CD4-positive, alpha-beta memory T cell (primary cell): Measurements from ENCODE around the gene SLIT2. TPM values are rescaled to one million over a fixed set of nuclear protein-coding genes. Genes with fewer than 3 reads are reported as not detected.

Experiments
- CTCF ChIA-PET: fragments of 350-600 bp; sonication (Branson Sonifier 250); formaldehyde crosslinking; loops from one replicate; lab custom pipeline; 2021; ENCODE audit warnings: inconsistent platforms; ENCODE audit not compliant: partially characterized antibody; lab: Charles Lee
- POLR2A ChIA-PET: fragments of 350-600 bp; sonication (Branson Sonifier 250); formaldehyde crosslinking; loops from one replicate; lab custom pipeline; 2021; ENCODE audit not compliant: partially characterized antibody; lab: Charles Lee
- DNase-seq, 5 donors: peaks; one replicate each; pipeline versions ENCODE4 v3.0.0 to v3.0.0-alpha.2; 2020 to 2022; ENCODE audit warnings: mixed read lengths in 1 of 5
- H3K27ac ChIP-seq: one replicate; pipeline ENCODE4 v1.7.0; 2013; ENCODE audit warnings: low read depth, low read length
- H3K27me3 ChIP-seq: 2 replicates; pipeline ENCODE4 v1.7.0; 2013; ENCODE audit warnings: mild to moderate bottlenecking, low read length, moderate library complexity; ENCODE audit not compliant: insufficient read depth
- H3K36me3 ChIP-seq: 2 replicates; pipeline ENCODE4 v1.7.0; 2013; ENCODE audit warnings: mild to moderate bottlenecking, low read length, moderate library complexity; ENCODE audit not compliant: insufficient read depth
- H3K4me1 ChIP-seq: 2 replicates; pipeline ENCODE4 v1.7.0; 2013; ENCODE audit warnings: mild to moderate bottlenecking, low read length, moderate library complexity; ENCODE audit not compliant: insufficient read depth
- H3K4me3 ChIP-seq, 2 donors: one replicate each; pipeline ENCODE4 v1.7.0; 2013; ENCODE audit warnings: low read length in 2 of 2, mild to moderate bottlenecking in 1 of 2
- H3K9me3 ChIP-seq, 2 donors: one replicate each; pipeline ENCODE4 v1.7.0; 2013; ENCODE audit warnings: low read length in 2 of 2, control low read depth in 1 of 2; ENCODE audit not compliant: control insufficient read depth in 1 of 2
- H3K27ac Mint-ChIP-seq, 7 donors: one replicate each; pipeline ENCODE4 v1.8.0; 2020 to 2021; ENCODE audit warnings: mixed read lengths in 7 of 7, mild to moderate bottlenecking in 6 of 7, inconsistent platforms in 3 of 7, moderate library complexity in 3 of 7
- H3K27me3 Mint-ChIP-seq, 2 donors: one replicate each; pipeline ENCODE4 v1.8.0; 2020 to 2021; ENCODE audit warnings: mixed read lengths in 2 of 2
- H3K36me3 Mint-ChIP-seq, 2 donors: one replicate each; pipeline ENCODE4 v1.8.0; 2020 to 2021; ENCODE audit warnings: mixed read lengths in 2 of 2, inconsistent platforms in 1 of 2, mild to moderate bottlenecking in 1 of 2
- H3K4me1 Mint-ChIP-seq, 4 donors: one replicate each; pipeline ENCODE4 v1.8.0; 2020 to 2021; ENCODE audit warnings: mixed read lengths in 4 of 4, mild to moderate bottlenecking in 1 of 4
- H3K4me3 Mint-ChIP-seq, 8 donors: one replicate each; pipeline ENCODE4 v1.8.0; 2020 to 2021; ENCODE audit warnings: mixed read lengths in 8 of 8, mild to moderate bottlenecking in 7 of 8, moderate library complexity in 6 of 8, inconsistent platforms in 3 of 8
- H3K9me3 Mint-ChIP-seq, 8 donors: one replicate each; pipeline ENCODE4 v1.8.0; 2020 to 2021; ENCODE audit warnings: mixed read lengths in 8 of 8, mild to moderate bottlenecking in 5 of 8, inconsistent platforms in 3 of 8, moderate library complexity in 1 of 8
- intact Hi-C: fragments of 100-400 bp; cut with micrococcal nuclease; formaldehyde crosslinking; loops from one replicate; pipeline ENCODE4 v1.15.1; 2023
- polyA plus RNA-seq, 2 donors: library from polyadenylated mRNA; unstranded; fragments of 300-500 nt; fragmentation: Illumina TruSeq; gene quantifications; one replicate each; pipeline ENCODE4 v1.2.3, GENCODE V29; 2021
- total RNA-seq, 2 experiments: library from RNA; stranded (reverse); gene quantifications; one replicate each; pipeline ENCODE4 v1.2.3, GENCODE V29; 2021

SLIT2 gene
- total and polyA plus RNA-seq, 4 experiments from 2014 or later, result not detected

DNA sequence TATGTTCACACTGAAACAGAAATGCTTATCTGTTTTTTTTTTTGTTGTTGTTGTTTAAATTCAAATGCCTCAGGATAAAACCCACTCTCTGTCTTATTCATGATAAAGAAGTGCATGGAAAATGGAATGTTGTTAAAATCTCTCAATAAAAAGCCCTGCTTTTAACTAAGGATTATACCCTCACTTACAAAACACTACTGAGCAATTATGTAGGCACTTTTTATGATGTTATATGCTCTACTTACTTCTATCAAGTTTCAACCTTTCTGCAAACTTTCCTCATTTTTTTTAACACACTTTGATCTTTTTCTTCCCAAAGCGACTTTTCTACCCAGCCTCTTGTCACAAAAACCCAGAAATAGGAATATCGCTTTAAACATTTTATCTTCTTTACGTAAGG lies 26.5 kb downstream of the SLIT2 start:
- H3K4me3 Mint-ChIP-seq, result no peak overlapping the region
- ChIA-PET CTCF (no interaction called here), POLR2A (no interaction called here)
- no peaks in the 10 kb centered on the region for H3K27me3 ChIP-seq
- no peaks in the 10 kb centered on the region for H3K36me3 ChIP-seq
- H3K27ac ChIP-seq, result no peak overlapping the region
- no peaks in the 10 kb centered on the region for H3K36me3 Mint-ChIP-seq
- no peak for DNase-seq
- no peaks in the 10 kb centered on the region for H3K4me1 Mint-ChIP-seq
- H3K27me3 Mint-ChIP-seq, result no peaks in the 10 kb centered on the region
- H3K4me3 ChIP-seq, result no peak overlapping the region
- H3K4me1 ChIP-seq, result no peaks in the 10 kb centered on the region
- H3K9me3 ChIP-seq, result no peaks in the 10 kb centered on the region
- peaks cover 0 to 3% (median 0%) of the 10 kb centered on the region in 8 donors for H3K9me3 Mint-ChIP-seq
- intact Hi-C loops, result no loop called here
- no peak overlapping the region for H3K27ac Mint-ChIP-seq

DNA sequence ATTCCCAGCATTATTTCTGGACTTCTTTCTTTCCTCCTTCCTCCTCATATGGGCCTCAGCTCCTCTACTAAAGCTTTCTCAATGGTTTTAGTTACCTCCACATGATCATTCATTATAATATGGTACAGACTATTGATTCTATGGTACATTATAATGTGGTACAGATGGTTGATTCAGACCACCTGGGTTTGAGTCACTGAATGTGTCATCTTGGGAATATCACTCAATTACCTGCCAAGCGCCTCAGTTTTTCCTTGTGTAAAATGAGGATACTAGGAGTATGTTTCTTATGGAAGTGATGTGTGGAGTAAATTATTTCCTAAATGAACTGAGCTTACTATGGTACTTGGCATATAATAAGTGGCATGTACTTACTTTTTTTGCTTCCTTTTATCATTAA lies 27.7 kb downstream of the SLIT2 start:
- Mint-ChIP-seq H3K27ac (no peak overlapping the region), H3K4me1 (no peaks in the 10 kb centered on the region), H3K4me3 (no peak overlapping the region), H3K9me3 (peaks cover 0 to 4% (median 2%) of the 10 kb centered on the region in 8 donors), H3K27me3 (no peaks in the 10 kb centered on the region), H3K36me3 (no peaks in the 10 kb centered on the region)
- ChIA-PET POLR2A (no interaction called here), CTCF (no interaction called here)
- no peaks in the 10 kb centered on the region for H3K9me3 ChIP-seq
- no peak overlapping the region for H3K4me3 ChIP-seq
- DNase-seq, result no peak
- H3K27me3 ChIP-seq, result no peaks in the 10 kb centered on the region
- H3K4me1 ChIP-seq, result no peaks in the 10 kb centered on the region
- intact Hi-C loops, result no loop called here
- no peaks in the 10 kb centered on the region for H3K36me3 ChIP-seq
- H3K27ac ChIP-seq, result no peak overlapping the region

DNA sequence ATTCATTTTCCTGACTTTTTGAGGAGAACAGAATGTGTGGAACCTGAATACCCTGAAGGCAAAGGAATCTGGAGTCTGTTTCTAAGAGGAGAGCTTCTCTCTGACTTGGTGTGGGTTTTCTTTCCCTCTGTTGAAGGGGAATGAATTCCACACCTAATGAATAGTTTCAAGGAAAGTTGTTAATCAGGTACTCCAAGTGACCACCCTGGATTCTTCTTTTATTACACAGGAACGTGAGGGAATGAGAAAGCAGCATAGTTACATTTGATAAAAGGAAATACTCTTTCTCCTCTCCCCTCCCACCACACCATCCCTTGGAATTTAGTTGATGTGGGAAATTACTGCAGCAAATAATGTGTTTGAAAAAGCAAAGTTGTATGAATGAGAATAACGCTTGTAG lies 29.7 kb downstream of the SLIT2 start:
- H3K4me3 ChIP-seq, result no peak overlapping the region
- POLR2A ChIA-PET, result no interaction called here
- H3K27ac ChIP-seq, result no peak overlapping the region
- no peaks in the 10 kb centered on the region for H3K27me3 Mint-ChIP-seq
- CTCF ChIA-PET, result no interaction called here
- H3K9me3 ChIP-seq, result no peaks in the 10 kb centered on the region
- peaks cover 0 to 5% (median 3%) of the 10 kb centered on the region in 8 donors for H3K9me3 Mint-ChIP-seq
- DNase-seq, result no peak
- no peak overlapping the region for H3K27ac Mint-ChIP-seq
- no peaks in the 10 kb centered on the region for H3K4me1 ChIP-seq
- no peaks in the 10 kb centered on the region for H3K4me1 Mint-ChIP-seq
- no peaks in the 10 kb centered on the region for H3K27me3 ChIP-seq
- intact Hi-C loops, result no loop called here
- H3K36me3 Mint-ChIP-seq, result no peaks in the 10 kb centered on the region
- no peak overlapping the region for H3K4me3 Mint-ChIP-seq
- H3K36me3 ChIP-seq, result no peaks in the 10 kb centered on the region

DNA sequence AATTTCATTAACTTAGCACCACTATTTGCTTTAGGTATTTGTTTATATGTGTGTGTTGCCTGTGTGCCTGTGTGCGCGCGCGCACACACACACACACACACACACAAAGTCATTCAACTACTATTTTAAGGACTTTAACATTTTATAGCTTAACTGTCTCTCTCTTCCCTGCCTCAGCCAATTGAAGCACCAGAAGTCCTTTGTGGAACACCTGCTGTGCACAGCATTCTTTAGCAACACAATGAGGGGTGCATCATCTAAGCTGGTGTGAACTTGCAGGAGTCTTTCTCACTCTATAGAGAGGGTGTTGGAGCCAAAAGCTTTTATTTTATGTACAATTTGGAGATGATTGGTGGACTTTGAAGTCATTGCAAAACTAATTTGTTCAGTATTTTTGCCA lies 31.3 kb downstream of the SLIT2 start:
- no peak overlapping the region for H3K27ac Mint-ChIP-seq
- H3K4me1 Mint-ChIP-seq, result no peaks in the 10 kb centered on the region
- Histone ChIP-seq H3K9me3 (no peaks in the 10 kb centered on the region), H3K27me3 (no peaks in the 10 kb centered on the region), H3K36me3 (no peaks in the 10 kb centered on the region), H3K27ac (no peak overlapping the region), H3K4me1 (no peaks in the 10 kb centered on the region), H3K4me3 (no peak overlapping the region)
- POLR2A ChIA-PET, result no interaction called here
- no peaks in the 10 kb centered on the region for H3K36me3 Mint-ChIP-seq
- peaks cover 0 to 9% (median 3%) of the 10 kb centered on the region in 8 donors for H3K9me3 Mint-ChIP-seq
- intact Hi-C loops, result no loop called here
- no peak for DNase-seq
- CTCF ChIA-PET, result no interaction called here
- no peak overlapping the region for H3K4me3 Mint-ChIP-seq
- no peaks in the 10 kb centered on the region for H3K27me3 Mint-ChIP-seq

DNA sequence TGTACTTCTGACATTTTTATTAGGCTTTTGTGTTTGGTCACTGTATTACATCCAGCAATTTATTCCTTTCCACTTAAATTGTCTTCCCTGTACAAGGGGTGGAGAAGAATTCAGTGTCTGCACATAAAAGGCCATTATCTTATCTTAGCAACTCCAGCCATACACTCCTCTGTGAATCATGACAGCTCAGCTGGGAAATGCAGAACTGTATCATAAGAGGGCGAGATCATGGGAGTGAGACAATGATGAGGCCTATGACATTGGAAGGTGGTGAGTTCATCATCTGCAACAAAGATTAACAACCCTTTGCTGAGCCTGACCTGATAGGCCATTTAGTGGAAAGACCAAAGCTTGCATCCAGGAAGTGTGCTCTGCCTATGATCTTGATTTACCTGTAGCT lies 33.3 kb downstream of the SLIT2 start:
- Histone ChIP-seq H3K27ac (no peak overlapping the region), H3K36me3 (no peaks in the 10 kb centered on the region), H3K4me3 (no peak overlapping the region), H3K4me1 (no peaks in the 10 kb centered on the region), H3K27me3 (no peaks in the 10 kb centered on the region), H3K9me3 (no peaks in the 10 kb centered on the region)
- H3K36me3 Mint-ChIP-seq, result no peaks in the 10 kb centered on the region
- H3K9me3 Mint-ChIP-seq, result peaks cover 1 to 10% (median 5%) of the 10 kb centered on the region in 8 donors
- ChIA-PET POLR2A (no interaction called here), CTCF (no interaction called here)
- H3K4me3 Mint-ChIP-seq, result no peak overlapping the region
- intact Hi-C loops, result no loop called here
- DNase-seq, result no peak
- no peaks in the 10 kb centered on the region for H3K27me3 Mint-ChIP-seq
- H3K4me1 Mint-ChIP-seq, result no peaks in the 10 kb centered on the region
- no peak overlapping the region for H3K27ac Mint-ChIP-seq

DNA sequence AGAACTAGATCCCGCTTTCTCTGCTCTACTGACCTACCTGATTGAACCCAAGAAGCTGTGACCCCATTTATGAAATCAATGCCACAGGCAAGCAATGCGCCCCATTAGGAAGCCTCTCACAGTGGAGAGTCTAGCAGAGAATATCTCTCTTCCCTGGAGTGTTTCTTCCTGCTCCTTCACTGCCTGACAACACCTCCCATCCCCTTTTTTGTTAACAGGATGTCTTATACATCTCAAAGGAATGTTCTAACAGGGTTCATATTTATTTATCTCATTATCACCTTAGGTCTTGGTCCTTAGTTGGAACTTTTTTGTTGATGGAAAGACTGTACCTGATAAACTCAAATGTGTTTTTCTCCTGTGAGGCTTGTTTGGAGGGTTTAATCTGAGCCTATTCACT lies 35.5 kb downstream of the SLIT2 start:
- Mint-ChIP-seq H3K27me3 (no peaks in the 10 kb centered on the region), H3K9me3 (peaks cover 2 to 8% (median 4%) of the 10 kb centered on the region in 8 donors), H3K4me3 (no peak overlapping the region), H3K36me3 (no peaks in the 10 kb centered on the region), H3K27ac (no peak overlapping the region), H3K4me1 (no peaks in the 10 kb centered on the region)
- Histone ChIP-seq H3K36me3 (no peaks in the 10 kb centered on the region), H3K27ac (no peak overlapping the region), H3K9me3 (no peaks in the 10 kb centered on the region), H3K4me3 (no peak overlapping the region), H3K27me3 (no peaks in the 10 kb centered on the region), H3K4me1 (no peaks in the 10 kb centered on the region)
- POLR2A ChIA-PET, result no interaction called here
- CTCF ChIA-PET, result no interaction called here
- DNase-seq, result no peak
- intact Hi-C loops, result no loop called here

DNA sequence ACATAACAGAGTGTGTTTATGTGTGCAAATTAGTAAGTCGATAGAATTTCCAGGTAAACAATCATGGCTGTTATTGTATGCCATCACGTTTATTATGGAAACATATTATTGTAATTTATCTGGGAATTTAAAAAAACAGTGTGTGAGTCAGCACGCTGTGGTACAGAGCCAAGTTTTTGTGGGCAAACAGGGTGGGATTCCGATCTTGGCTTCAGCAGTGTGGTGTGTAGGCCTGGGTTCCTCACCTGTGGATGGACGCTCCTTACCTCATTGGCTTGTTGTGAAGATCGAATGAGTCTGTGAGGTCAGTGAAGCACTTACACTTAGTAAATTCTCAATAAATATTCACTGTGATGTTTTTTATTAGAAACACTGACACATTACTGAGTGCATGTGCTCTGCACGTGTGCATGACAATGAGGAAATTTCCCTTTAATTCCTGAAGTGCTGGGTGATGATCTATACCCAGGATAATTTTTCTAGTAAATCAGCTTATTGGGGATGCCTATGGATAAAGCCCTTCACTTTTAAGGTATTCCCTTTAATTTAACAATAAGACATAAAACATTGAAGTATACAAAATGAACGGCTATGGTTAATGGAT lies 36.4 kb downstream of the SLIT2 start:
- no peaks in the 10 kb centered on the region for H3K4me1 Mint-ChIP-seq
- H3K27ac ChIP-seq, result no peak overlapping the region
- H3K4me1 ChIP-seq, result no peaks in the 10 kb centered on the region
- no peak for DNase-seq
- CTCF ChIA-PET, result no interaction called here
- intact Hi-C loops, result no loop called here
- H3K4me3 Mint-ChIP-seq, result no peak overlapping the region
- H3K9me3 ChIP-seq, result no peaks in the 10 kb centered on the region
- POLR2A ChIA-PET, result no interaction called here
- H3K27ac Mint-ChIP-seq, result no peak overlapping the region
- no peaks in the 10 kb centered on the region for H3K36me3 Mint-ChIP-seq
- H3K4me3 ChIP-seq, result no peak overlapping the region
- H3K36me3 ChIP-seq, result no peaks in the 10 kb centered on the region
- H3K27me3 Mint-ChIP-seq, result no peaks in the 10 kb centered on the region
- H3K9me3 Mint-ChIP-seq, result peaks cover 2 to 8% (median 5%) of the 10 kb centered on the region in 8 donors
- H3K27me3 ChIP-seq, result no peaks in the 10 kb centered on the region
